Keratinocyte (primary cell): Measurements from ENCODE around the gene TRIP11.

Experiments used
- CTCF ChIP-seq, 3 experiments: IDR thresholded peaks in 1 of 3; conservative IDR thresholded peaks in 1 of 3; optimal IDR thresholded peaks in 1 of 3; 2 replicates in 2 of 3; 3 replicates in 1 of 3; pipeline versions ENCODE3 to v1.5.1; 2011; ENCODE audit warnings: low read length in 3 of 3, mild to moderate bottlenecking in 3 of 3, moderate library complexity in 2 of 3, control low read depth in 1 of 3, inconsistent platforms in 1 of 3; ENCODE audit not compliant: insufficient read depth in 2 of 3; ENCODE audit errors: extremely low read depth in 1 of 3
- EZH2 ChIP-seq: IDR thresholded peaks from one replicate; pipeline ENCODE4 v1.6.1; 2012; ENCODE audit warnings: inconsistent platforms, mild to moderate bottlenecking, low read length, moderate library complexity

GRCh38 chr14:91946622-91947474 lies 93.0 kb downstream of the TRIP11 start:
- TF ChIP-seq CTCF (optimal IDR thresholded peaks at IDR 0.05 in 1 of 3, IDR thresholded peaks at IDR 0.05 in 1 of 3, conservative IDR thresholded peaks at IDR 0.05 in 1 of 3; ENCODE audit: extremely low read depth in 1 of 3, insufficient read depth in 2 of 3, low read length in 3 of 3): no peak
- TF ChIP-seq EZH2: peak; percentile 52
